GM12878 (cell line): ENCODE results near the gene MSH3. TPM values are rescaled to one million over a fixed set of nuclear protein-coding genes. Genes with fewer than 3 reads are reported as not detected.

Source experiments
- BCL11A ChIP-seq: IDR thresholded peaks from 2 replicates; pipeline ENCODE4 v1.6.1; 2011; ENCODE audit warnings: low read depth, low read length
- BHLHE40 ChIP-seq, 2 experiments: fragments of 450-650 bp in 1 of 2; IDR thresholded peaks; 2 replicates each; pipeline ENCODE4 v1.6.1; 2011 to 2017; ENCODE audit warnings: low read depth in 2 of 2, borderline replicate concordance in 1 of 2, improper control_type of control experiment in 1 of 2, low read length in 1 of 2, mild to moderate bottlenecking in 1 of 2
- CBX3 ChIP-seq: fragments of 200-600 bp; sonication (generic); IDR thresholded peaks from 2 replicates; pipeline ENCODE4 v1.6.1; 2016; ENCODE audit warnings: low read depth, borderline replicate concordance
- E4F1 ChIP-seq: fragments of 450-650 bp; IDR thresholded peaks from 2 replicates; pipeline ENCODE4 v1.6.1; 2018; ENCODE audit warnings: borderline replicate concordance, mild to moderate bottlenecking; ENCODE audit not compliant: partially characterized antibody
- ESRRA ChIP-seq: IDR thresholded peaks from 2 replicates; pipeline ENCODE4 v1.6.1; 2012; ENCODE audit warnings: mild to moderate bottlenecking, low read length, improper control_type of control experiment
- ETV6 ChIP-seq, 2 experiments: fragments of 450-650 bp in 1 of 2; IDR thresholded peaks in 1 of 2; conservative IDR thresholded peaks in 1 of 2; 2 replicates each; pipeline ENCODE4 v1.6.1; 2014; ENCODE audit warnings: antibody characterized with exemption in 1 of 2, borderline replicate concordance in 1 of 2, low read depth in 1 of 2, mild to moderate bottlenecking in 1 of 2, moderate library complexity in 1 of 2
- IKZF1 ChIP-seq: fragments of 450-650 bp; conservative IDR thresholded peaks from 2 replicates; pipeline ENCODE4 v1.6.1; 2017; ENCODE audit warnings: antibody characterized with exemption, mild to moderate bottlenecking
- IRF4 ChIP-seq: IDR thresholded peaks from 2 replicates; pipeline ENCODE4 v1.6.1; 2011; ENCODE audit warnings: low read depth, low read length
- KDM1A ChIP-seq: fragments of 200-600 bp; sonication (generic); IDR thresholded peaks from 2 replicates; pipeline ENCODE4 v1.6.1; 2016; ENCODE audit warnings: borderline replicate concordance
- LARP7 ChIP-seq: fragments of 450-650 bp; IDR thresholded peaks from 2 replicates; pipeline ENCODE4 v1.6.1; 2017; ENCODE audit warnings: mild to moderate bottlenecking
- MEF2A ChIP-seq: IDR thresholded peaks from 2 replicates; pipeline ENCODE4 v1.6.1; 2011; ENCODE audit warnings: low read depth, mild to moderate bottlenecking, low read length, moderate library complexity; ENCODE audit not compliant: insufficient read depth
- NFIC ChIP-seq: IDR thresholded peaks from 2 replicates; pipeline ENCODE4 v1.6.1; 2012; ENCODE audit warnings: low read depth, mild to moderate bottlenecking, inconsistent platforms, low read length, moderate library complexity
- NKRF ChIP-seq: fragments of 450-650 bp; conservative IDR thresholded peaks from 2 replicates; pipeline ENCODE4 v1.6.1; 2017; ENCODE audit warnings: mild to moderate bottlenecking, moderate library complexity
- NR2F1 ChIP-seq: fragments of 450-650 bp; conservative IDR thresholded peaks from 2 replicates; pipeline ENCODE4 v1.6.1; 2017; ENCODE audit warnings: mild to moderate bottlenecking
- PML ChIP-seq: IDR thresholded peaks from 2 replicates; pipeline ENCODE4 v1.6.1; 2012; ENCODE audit warnings: low read length, inconsistent platforms
- RAD21 ChIP-seq: IDR thresholded peaks from 2 replicates; pipeline ENCODE4 v1.6.1; 2011; ENCODE audit warnings: mild to moderate bottlenecking, low read depth, low read length, moderate library complexity; ENCODE audit not compliant: insufficient read depth
- RUNX3 ChIP-seq: IDR thresholded peaks from 2 replicates; pipeline ENCODE4 v1.6.1; 2012; ENCODE audit warnings: low read length, inconsistent platforms
- SMAD5 ChIP-seq: IDR thresholded peaks from 2 replicates; pipeline ENCODE4 v1.6.1; 2016; ENCODE audit warnings: antibody characterized with exemption, low read depth
- SP1 ChIP-seq: IDR thresholded peaks from one replicate; pipeline ENCODE4 v1.6.1; 2011; ENCODE audit warnings: low read depth, low read length
- SPI1 ChIP-seq: IDR thresholded peaks from 2 replicates; pipeline ENCODE4 v1.6.1; 2011; ENCODE audit warnings: low read depth, mild to moderate bottlenecking, low read length, moderate library complexity, borderline replicate concordance; ENCODE audit not compliant: insufficient read depth
- SREBF1 ChIP-seq: IDR thresholded peaks from 2 replicates; pipeline ENCODE4 v1.6.1; 2012; ENCODE audit warnings: mild to moderate bottlenecking, low read length
- SUZ12 ChIP-seq: fragments of 200-600 bp; sonication (generic); IDR thresholded peaks from one replicate; pipeline ENCODE4 v1.6.1; 2018; ENCODE audit warnings: antibody characterized with exemption, mild to moderate bottlenecking; ENCODE audit not compliant: unreplicated experiment
- TBL1XR1 ChIP-seq: IDR thresholded peaks from 2 replicates; pipeline ENCODE4 v1.6.1; 2012; ENCODE audit warnings: low read depth, low read length, improper control_type of control experiment
- TCF3 ChIP-seq: IDR thresholded peaks from 2 replicates; pipeline ENCODE4 v1.6.1; 2012; ENCODE audit warnings: low read depth, mild to moderate bottlenecking, low read length, borderline replicate concordance; ENCODE audit not compliant: insufficient read depth
- YBX1 ChIP-seq: fragments of 450-650 bp; IDR thresholded peaks from 2 replicates; pipeline ENCODE4 v1.6.1; 2016; ENCODE audit warnings: antibody characterized with exemption
- ZNF207 ChIP-seq: fragments of 450-650 bp; IDR thresholded peaks from 2 replicates; pipeline ENCODE4 v1.6.1; 2014; ENCODE audit warnings: antibody characterized with exemption, mild to moderate bottlenecking, borderline replicate concordance
- ZNF24 ChIP-seq: fragments of 450-650 bp; IDR thresholded peaks from 2 replicates; pipeline ENCODE4 v1.6.1; 2017; ENCODE audit warnings: antibody characterized with exemption, mild to moderate bottlenecking
- ZZZ3 ChIP-seq: IDR thresholded peaks from 2 replicates; pipeline ENCODE4 v1.6.1; 2011; ENCODE audit warnings: low read depth; ENCODE audit not compliant: control insufficient read depth, insufficient read length
- polyA plus RNA-seq, 11 experiments: library from polyadenylated mRNA; depleted of rRNA in 4 of 11; unstranded in 6 of 11; stranded (reverse) in 5 of 11; fragments of >200 nt; fragmentation: Nextera tagmentation in 4 of 11; fragmentation: Illumina TruSeq in 1 of 11; extraction: Ambion mirVana in 4 of 11; extraction: Trizol in 1 of 11; gene quantifications; 1 replicate in 1 of 11; 2 replicates in 10 of 11; pipeline versions ENCODE4 v1.2.1 to v1.2.3, GENCODE V29; 2011 to 2016; ENCODE audit warnings: inconsistent platforms in 2 of 11, missing spikeins in 2 of 11, low read depth in 1 of 11
- total RNA-seq, 4 experiments: library from RNA; depleted of rRNA in 3 of 4; stranded (reverse); fragments of >200 nt in 3 of 4; fragmentation: Illumina TruSeq in 1 of 4; extraction: Trizol in 1 of 4; gene quantifications; 2 replicates each; pipeline versions ENCODE4 v1.2.1 to v1.2.3, GENCODE V29; 2013 to 2021
- TF ChIP-seq, protein P1 (sequence below): IDR thresholded peaks from 2 replicates; pipeline ENCODE4 v1.6.1; 2012; ENCODE audit warnings: low read depth, low read length, improper control_type of control experiment

The MSH3 gene
- total and polyA plus RNA-seq, 10 of the 15 experiments (the other 5 are each of a cell fraction or from before 2014, with no cell fraction given) = 4.7 to 17.5 (median 12.2) TPM

- TF ChIP-seq CBX3 (no peak), SP1 (peak; percentile 53), ZZZ3 (no peak), ETV6 (conservative IDR thresholded peaks at IDR 0.05 in 1 of 2, IDR thresholded peaks at IDR 0.05 in 1 of 2; ENCODE audit: borderline replicate concordance in 1 of 2, low read depth in 1 of 2) (peak in 1 of 2 experiments; percentile 61; a peak in 1 of 4 replicates), NKRF (no peak), SPI1 (peak; percentile 70; the same call in 1 of the 2 replicates), IKZF1 (peak; percentile 71), NR2F1 (peak; percentile 71), TCF3 (0 out of 2 replicates have a peak, but pooled peaks have one; percentile 60), MEF2A (no peak), RAD21 (no peak), ESRRA (no peak), E4F1 (no peak), KDM1A (no peak), ZNF24 (no peak), LARP7 (no peak), SREBF1 (no peak), SMAD5 (no peak), IRF4 (no peak), BCL11A (0 out of 2 replicates have a peak, but pooled peaks have one; percentile 59), PML (no peak), SUZ12 (no peak), NFIC (no peak), YBX1 (no peak), BHLHE40 (IDR thresholded peaks at IDR 0.05; ENCODE audit: borderline replicate concordance in 1 of 2, low read depth in 2 of 2, low read length in 1 of 2) (peak in 1 of 2 experiments; percentile 48; a peak in 1 of 4 replicates), RUNX3 (peak; percentile 78), ZNF207 (no peak), TBL1XR1 (no peak)
- TF ChIP-seq, protein P1, sequence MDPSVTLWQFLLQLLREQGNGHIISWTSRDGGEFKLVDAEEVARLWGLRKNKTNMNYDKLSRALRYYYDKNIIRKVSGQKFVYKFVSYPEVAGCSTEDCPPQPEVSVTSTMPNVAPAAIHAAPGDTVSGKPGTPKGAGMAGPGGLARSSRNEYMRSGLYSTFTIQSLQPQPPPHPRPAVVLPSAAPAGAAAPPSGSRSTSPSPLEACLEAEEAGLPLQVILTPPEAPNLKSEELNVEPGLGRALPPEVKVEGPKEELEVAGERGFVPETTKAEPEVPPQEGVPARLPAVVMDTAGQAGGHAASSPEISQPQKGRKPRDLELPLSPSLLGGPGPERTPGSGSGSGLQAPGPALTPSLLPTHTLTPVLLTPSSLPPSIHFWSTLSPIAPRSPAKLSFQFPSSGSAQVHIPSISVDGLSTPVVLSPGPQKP = no peak
These were observed 100.4 kb downstream of the MSH3 start (continued) for GRCh38 chr5:80754900-80755299.
